ENCODE results near the gene SPOP. TPM values are rescaled to one million over a fixed set of nuclear protein-coding genes. Genes with fewer than 3 reads are reported as not detected.

The SPOP gene
- total RNA-seq, 1 donor from 2014 or later = 43.6 TPM

DNA sequence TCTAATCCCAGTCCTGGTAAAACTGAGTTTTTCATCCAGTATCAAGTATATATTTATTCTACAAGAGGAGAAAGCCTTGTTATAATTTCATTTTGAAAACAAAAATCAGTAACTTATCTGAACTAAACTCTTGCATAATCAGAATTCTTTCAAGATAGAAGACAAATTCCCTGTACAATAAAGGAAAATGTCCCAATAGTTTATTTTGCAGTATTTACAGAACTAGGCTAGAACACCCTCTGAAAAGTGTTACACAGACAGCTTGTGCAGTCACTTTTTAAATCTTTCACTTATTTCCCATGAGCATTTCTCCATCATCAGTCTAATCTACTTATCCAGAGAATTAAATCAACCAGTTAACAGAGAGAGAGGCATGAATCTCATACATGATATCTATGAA is 48.5 kb downstream of the SPOP start:
- no peak for DNase-seq (ENCODE audit: low read depth)
- Histone ChIP-seq H3K36me3 (ENCODE audit: control insufficient read depth, insufficient read depth, low read length) (no peaks in the 10 kb centered on the region), H3K27me3 (ENCODE audit: control insufficient read depth, insufficient read depth, low read length) (no peaks in the 10 kb centered on the region), H3K4me3 (ENCODE audit: low read depth, low read length) (no peak overlapping the region)
- TF ChIP-seq, protein P1, sequence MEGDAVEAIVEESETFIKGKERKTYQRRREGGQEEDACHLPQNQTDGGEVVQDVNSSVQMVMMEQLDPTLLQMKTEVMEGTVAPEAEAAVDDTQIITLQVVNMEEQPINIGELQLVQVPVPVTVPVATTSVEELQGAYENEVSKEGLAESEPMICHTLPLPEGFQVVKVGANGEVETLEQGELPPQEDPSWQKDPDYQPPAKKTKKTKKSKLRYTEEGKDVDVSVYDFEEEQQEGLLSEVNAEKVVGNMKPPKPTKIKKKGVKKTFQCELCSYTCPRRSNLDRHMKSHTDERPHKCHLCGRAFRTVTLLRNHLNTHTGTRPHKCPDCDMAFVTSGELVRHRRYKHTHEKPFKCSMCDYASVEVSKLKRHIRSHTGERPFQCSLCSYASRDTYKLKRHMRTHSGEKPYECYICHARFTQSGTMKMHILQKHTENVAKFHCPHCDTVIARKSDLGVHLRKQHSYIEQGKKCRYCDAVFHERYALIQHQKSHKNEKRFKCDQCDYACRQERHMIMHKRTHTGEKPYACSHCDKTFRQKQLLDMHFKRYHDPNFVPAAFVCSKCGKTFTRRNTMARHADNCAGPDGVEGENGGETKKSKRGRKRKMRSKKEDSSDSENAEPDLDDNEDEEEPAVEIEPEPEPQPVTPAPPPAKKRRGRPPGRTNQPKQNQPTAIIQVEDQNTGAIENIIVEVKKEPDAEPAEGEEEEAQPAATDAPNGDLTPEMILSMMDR (IDR thresholded peaks at IDR 0.05; ENCODE audit: insufficient read depth, low read length, poor library complexity, severe bottlenecking) = no peak

DNA sequence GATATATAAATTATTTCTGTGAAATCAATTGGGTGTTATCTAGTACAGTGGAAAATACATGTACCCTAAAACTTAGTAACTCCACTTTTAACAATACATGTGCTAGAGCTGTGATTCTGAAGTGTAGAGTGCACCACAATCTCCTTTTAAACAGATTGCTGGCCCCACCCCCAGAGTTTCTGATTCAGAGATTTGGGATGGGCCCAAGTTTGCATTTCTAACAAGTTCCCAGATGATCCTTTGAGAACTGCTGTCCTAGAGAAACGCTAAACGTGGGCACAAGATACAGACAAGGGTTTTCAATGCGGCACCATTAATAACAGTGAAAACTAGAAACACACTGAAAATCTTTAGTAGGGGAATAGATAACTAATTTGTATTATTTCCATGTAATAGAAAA is 53.0 kb downstream of the SPOP start:
- Histone ChIP-seq H3K36me3 (ENCODE audit: control insufficient read depth, insufficient read depth, low read length) (no peaks in the 10 kb centered on the region), H3K4me3 (ENCODE audit: low read depth, low read length) (no peak overlapping the region), H3K27me3 (ENCODE audit: control insufficient read depth, insufficient read depth, low read length) (no peaks in the 10 kb centered on the region)
- TF ChIP-seq, protein P1 (IDR thresholded peaks at IDR 0.05; ENCODE audit: insufficient read depth, low read length, poor library complexity, severe bottlenecking) = no peak
- DNase-seq (ENCODE audit: low read depth) = no peak

DNA sequence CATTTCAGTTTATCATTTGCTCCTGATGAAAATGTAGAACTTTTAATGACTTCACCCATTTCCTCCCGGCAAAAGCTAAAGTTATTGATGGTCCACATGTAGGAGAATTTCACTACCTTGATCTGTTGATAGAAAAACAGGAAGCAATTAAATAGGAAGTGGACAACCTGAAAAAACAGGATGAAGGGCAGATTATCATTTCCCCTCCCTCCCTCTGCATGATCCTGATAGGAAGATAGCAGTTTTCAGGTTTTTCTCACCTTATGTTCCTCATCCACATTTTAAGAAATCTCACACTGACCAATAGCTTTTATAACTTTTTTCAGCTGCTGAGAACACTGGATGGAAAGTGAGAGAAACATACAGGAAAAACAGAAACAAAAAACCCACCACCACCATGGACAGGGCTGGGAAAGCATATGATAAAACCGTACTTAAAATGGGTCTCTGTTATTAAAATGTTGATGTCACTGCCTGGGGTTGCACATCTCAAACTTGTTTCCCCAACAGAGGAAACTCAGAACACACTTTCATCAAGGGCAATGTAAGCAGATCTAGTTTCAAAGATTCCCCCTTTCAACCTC is 55.9 kb downstream of the SPOP start:
- DNase-seq (ENCODE audit: low read depth) = no peak
- Histone ChIP-seq H3K27me3 (ENCODE audit: control insufficient read depth, insufficient read depth, low read length) (no peaks in the 10 kb centered on the region), H3K4me3 (ENCODE audit: low read depth, low read length) (no peak overlapping the region), H3K36me3 (ENCODE audit: control insufficient read depth, insufficient read depth, low read length) (no peaks in the 10 kb centered on the region)
- TF ChIP-seq, protein P1 (IDR thresholded peaks at IDR 0.05; ENCODE audit: insufficient read depth, low read length, poor library complexity, severe bottlenecking) = no peak

DNA sequence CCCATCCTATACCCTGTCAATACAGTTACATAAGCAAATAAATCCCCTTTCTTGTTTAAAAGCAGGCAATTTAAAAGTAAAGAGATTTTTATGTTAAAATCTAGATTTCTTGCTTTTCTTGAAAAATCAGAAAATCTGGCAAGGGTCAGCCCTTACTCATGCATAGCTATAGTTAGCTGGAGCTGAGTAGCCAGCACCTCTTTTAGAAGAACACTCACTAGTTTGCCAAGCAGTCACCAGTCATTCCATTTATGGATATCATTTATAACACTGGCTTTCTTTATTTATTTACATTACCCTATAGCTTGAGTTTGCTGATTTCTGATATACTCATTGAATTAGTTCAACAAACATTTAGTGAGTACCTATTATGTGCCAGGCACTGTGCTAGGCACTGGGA is 56.5 kb downstream of the SPOP start:
- TF ChIP-seq, protein P1 (IDR thresholded peaks at IDR 0.05; ENCODE audit: insufficient read depth, low read length, poor library complexity, severe bottlenecking) = no peak
- no peak for DNase-seq (ENCODE audit: low read depth)
- no peaks in the 10 kb centered on the region for H3K36me3 ChIP-seq (ENCODE audit: control insufficient read depth, insufficient read depth, low read length)
- no peak overlapping the region for H3K4me3 ChIP-seq (ENCODE audit: low read depth, low read length)
- H3K27me3 ChIP-seq (ENCODE audit: control insufficient read depth, insufficient read depth, low read length) = no peaks in the 10 kb centered on the region

DNA sequence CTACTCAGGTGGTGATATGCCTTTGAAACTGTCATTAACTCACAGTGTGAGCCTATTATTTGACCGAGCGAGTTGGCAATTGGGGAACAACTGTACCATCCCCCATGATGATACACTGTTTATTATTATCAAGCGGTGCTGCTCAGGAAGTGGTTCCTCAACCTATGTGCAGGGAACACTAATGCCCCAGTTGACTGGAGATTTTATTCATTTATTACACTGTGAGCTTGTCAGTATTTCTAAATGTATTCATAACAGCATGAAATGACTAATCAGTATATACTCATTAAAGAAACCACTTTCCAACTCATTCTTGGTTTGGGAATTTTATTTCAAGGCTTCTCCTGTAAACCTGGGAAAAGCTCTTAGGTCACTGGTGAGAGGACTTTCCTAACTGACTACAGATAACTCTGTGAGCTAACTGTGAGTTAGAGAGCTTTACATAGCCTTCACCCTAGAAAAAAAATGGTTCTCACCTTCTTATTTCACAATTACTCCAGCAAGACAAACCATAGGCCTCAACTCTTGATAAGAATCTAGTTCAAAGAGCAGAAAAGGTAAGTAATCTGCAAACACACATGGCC is 59.8 kb downstream of the SPOP start:
- H3K36me3 ChIP-seq (ENCODE audit: control insufficient read depth, insufficient read depth, low read length) = no peaks in the 10 kb centered on the region
- H3K27me3 ChIP-seq (ENCODE audit: control insufficient read depth, insufficient read depth, low read length) = no peaks in the 10 kb centered on the region
- H3K4me3 ChIP-seq (ENCODE audit: low read depth, low read length) = no peak overlapping the region
- TF ChIP-seq, protein P1 (IDR thresholded peaks at IDR 0.05; ENCODE audit: insufficient read depth, low read length, poor library complexity, severe bottlenecking) = no peak
- no peak for DNase-seq (ENCODE audit: low read depth)

DNA sequence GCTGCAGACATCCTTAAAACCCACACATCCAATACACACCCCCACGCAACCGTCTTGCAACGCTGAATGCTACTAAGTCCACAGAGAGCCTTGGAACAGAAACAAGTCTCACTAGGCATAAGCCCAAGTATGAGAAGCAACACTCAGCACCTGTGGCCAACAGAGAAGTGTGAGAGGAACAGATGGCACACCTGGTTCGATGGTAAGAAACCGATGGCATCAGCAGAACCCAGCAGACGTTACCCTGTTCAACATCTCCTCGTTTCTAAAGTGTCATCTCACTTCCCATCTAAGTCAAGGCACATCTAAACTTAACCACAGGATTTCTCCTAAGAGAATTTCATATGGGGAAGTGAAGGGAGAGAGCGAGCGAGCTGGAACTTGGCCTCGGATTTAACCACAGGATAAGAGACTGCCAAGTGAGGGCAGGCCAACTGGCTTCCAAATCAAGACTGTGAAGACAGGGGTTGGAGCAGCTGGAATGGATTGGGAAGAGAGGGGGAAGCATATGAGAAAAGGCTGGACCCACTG is 61.2 kb downstream of the SPOP start:
- DNase-seq (ENCODE audit: low read depth) = no peak
- H3K36me3 ChIP-seq (ENCODE audit: control insufficient read depth, insufficient read depth, low read length) = no peaks in the 10 kb centered on the region
- no peaks in the 10 kb centered on the region for H3K27me3 ChIP-seq (ENCODE audit: control insufficient read depth, insufficient read depth, low read length)
- H3K4me3 ChIP-seq (ENCODE audit: low read depth, low read length) = no peak overlapping the region
- TF ChIP-seq, protein P1 (IDR thresholded peaks at IDR 0.05; ENCODE audit: insufficient read depth, low read length, poor library complexity, severe bottlenecking) = no peak
